ENCODE measurements around the gene ANKRD42.

- TF ChIP-seq, protein P1, sequence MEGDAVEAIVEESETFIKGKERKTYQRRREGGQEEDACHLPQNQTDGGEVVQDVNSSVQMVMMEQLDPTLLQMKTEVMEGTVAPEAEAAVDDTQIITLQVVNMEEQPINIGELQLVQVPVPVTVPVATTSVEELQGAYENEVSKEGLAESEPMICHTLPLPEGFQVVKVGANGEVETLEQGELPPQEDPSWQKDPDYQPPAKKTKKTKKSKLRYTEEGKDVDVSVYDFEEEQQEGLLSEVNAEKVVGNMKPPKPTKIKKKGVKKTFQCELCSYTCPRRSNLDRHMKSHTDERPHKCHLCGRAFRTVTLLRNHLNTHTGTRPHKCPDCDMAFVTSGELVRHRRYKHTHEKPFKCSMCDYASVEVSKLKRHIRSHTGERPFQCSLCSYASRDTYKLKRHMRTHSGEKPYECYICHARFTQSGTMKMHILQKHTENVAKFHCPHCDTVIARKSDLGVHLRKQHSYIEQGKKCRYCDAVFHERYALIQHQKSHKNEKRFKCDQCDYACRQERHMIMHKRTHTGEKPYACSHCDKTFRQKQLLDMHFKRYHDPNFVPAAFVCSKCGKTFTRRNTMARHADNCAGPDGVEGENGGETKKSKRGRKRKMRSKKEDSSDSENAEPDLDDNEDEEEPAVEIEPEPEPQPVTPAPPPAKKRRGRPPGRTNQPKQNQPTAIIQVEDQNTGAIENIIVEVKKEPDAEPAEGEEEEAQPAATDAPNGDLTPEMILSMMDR (conservative IDR thresholded peaks at IDR 0.05 in 1 of 2, IDR thresholded peaks at IDR 0.05 in 1 of 2; ENCODE audit: extremely low read depth in 1 of 2, insufficient read depth in 1 of 2, low read depth in 1 of 2, low read length in 2 of 2) = no peak
- no peak for TF ChIP-seq EZH2 (IDR thresholded peaks at IDR 0.05; ENCODE audit: borderline replicate concordance, low read length)
Observed at GRCh38 chr11:83192606-83193245, 786 bp upstream of the ANKRD42 start.

Data from mammary epithelial cell (primary cell).